Activated T-cell treated with anti-CD3 and anti-CD28 coated beads for 1 hour (primary cell): ENCODE data around the gene TACR1.

ENCODE experiments used
- DNase-seq: peaks from one replicate; pipeline ENCODE4 v3.0.0-alpha.2; 2020; ENCODE audit warnings: low read depth

The TACR1 gene

DNA sequence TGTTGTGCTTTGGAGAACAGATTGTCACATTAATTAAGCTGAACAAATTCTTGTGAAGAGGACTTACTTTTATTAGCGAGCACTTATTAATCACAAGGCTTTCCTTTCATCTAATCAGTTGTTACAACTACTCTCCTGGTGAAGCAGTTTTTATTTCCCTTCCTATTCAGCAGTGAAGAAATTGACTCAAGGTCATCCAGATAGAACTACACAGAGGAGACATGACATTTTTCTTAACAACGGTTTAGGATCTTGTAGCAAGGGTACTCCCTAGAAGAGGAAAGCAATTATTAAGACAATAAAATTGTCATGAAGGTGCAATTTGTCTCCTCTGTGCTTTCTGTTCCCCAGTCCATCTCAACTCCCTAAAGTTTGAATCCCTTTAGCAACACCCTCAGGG lies 179.5 kb downstream of the TACR1 start:
- DNase-seq: no peak

DNA sequence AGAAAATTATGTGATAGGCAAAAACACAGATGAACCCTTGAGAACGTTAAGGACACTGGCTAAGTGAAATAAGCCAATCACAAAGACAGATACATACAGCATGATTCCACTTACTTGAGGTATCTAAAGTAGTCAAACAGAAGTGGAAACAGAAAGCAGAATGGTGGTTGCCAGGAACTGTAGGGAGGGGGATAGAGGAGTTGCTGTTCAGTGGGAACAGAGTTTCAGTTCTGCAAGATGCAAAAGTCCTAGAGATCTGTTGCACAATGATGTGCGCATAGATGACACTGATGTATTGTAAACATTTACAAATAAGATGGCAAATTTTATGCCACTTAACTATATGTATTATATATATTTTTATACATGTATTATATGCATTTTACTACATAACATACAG lies 181.2 kb downstream of the TACR1 start:
- DNase-seq: no peak

DNA sequence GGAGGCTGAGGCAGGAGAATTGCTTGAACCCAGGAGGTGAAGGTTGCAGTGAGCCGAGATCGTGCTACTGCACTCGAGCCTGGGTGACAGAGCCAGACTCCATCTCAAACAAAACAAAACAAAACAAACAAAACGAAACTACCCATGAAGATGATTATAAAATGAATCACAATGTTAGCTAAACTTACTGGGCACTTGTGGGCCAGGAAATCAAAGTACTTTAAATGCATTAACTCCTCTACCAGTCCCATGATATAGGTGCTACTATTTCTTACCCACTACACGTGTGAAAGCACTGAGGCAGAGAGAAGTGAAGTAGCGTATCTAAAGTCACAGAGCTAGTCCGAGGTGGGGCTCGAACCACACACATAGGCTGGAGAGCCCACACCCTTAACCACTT lies 187.2 kb downstream of the TACR1 start:
- no peak for DNase-seq

DNA sequence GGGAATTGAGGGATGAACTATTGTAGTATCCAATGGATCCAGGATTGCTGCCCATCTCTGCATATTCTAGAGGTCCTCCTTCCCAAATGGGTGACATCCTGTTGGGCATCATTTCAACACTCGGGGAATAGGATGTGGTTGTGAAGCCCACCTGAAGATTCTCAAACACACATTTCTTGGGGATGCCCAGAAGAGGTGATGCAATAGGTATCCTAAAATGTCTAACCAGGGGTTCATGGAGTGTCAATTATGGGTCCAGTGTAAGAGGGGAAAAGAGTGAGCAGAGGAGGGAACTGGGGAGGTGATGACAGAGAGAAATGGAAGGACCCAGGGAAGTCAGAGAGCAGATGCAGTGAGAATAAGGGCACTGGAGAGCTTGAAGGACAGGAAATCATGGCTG lies 188.7 kb downstream of the TACR1 start:
- DNase-seq: no peak

DNA sequence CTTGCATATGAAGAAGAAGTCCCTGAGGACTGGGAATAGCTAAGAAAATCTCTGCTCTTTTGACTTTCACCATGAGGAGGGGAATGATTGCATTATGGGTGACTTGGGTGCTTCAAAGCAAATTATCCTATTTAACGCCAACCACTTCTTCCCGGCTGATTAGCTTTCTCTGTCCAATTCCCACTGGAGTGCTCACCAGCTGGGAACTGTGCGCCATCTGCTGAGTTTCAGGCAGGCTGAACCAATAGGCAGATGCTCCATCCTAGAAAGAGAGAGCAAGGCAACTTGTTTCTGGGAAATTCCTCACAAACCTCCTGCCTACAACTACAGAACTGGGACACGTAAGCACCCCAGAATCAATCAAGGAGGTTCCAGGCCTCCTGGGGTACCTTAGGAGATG lies 191.5 kb downstream of the TACR1 start:
- no peak for DNase-seq

DNA sequence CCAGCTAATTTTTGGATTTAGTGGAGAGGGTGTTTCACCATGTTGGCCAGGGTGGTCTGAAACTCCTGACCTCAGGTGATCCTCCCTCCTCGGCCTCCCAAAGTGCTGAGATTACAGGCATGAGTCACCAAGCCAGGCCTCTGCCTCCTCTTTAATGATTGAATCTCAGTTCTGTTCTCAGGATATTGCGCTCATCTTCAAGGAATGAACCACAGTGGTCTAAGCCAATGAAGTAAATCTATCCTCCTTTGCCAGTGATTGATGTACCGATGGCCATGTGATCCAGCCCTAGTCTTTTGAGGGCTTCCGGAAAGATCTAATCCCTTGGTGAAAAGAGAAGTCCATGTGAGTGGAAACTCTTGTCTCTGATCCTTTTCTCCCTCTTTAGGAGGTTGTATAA lies 192.3 kb downstream of the TACR1 start:
- DNase-seq: no peak

DNA sequence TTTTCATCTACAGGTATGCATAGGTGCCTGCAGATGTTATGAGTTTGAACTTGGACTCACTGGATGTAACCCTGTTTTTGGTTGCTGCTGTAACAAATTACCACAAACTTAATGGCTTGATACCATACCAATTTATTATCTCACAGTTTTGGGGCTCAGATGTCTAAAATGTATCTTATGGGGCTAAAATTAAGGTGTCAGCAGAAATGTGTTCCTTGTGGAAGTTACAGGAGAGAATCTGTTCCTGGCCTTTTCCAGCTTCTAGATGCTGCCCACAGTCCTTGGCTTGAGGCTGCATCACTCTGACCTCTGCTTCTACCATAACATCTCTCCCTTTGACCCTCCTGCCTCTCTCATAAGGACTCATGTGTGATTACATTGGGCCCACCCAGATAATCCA lies 193.3 kb downstream of the TACR1 start:
- DNase-seq: no peak

DNA sequence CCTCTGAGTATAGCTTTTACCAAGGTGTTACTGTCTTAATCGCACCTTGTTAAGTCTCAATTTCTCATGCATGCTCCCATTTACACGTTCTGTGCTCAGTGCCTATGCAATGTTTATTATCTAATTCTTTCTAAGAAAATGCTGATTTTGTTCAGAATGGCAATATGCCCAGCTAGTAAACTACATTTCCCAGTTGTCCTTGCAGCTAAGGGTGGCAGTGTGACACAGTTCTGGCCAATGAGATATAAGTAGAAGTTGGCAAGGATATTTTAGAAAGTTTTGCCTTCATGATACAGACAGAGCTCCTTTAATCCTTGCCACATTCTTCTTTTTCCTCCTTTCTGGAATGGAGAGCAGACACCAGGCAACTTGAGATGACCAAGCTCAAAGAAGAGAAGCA lies 195.5 kb downstream of the TACR1 start:
- no peak for DNase-seq

DNA sequence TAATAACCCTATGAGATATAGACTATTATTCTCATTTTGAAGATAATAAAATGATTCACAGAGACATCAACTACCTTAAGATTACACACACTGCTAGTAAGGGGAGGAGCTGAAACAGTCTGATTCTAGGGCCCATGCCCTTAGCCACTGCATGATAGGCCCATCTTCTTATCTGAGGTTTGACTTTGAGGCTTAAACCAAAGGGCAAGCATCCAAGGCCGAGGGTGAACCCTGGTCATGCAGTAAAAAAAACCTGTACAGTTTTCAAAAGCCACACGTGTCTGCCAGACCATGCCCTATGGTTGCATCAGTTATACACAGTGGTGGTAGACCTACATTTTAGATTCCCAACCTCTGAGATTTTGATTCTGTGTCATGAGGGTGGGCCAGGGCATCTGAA lies 196.0 kb downstream of the TACR1 start:
- no peak for DNase-seq

DNA sequence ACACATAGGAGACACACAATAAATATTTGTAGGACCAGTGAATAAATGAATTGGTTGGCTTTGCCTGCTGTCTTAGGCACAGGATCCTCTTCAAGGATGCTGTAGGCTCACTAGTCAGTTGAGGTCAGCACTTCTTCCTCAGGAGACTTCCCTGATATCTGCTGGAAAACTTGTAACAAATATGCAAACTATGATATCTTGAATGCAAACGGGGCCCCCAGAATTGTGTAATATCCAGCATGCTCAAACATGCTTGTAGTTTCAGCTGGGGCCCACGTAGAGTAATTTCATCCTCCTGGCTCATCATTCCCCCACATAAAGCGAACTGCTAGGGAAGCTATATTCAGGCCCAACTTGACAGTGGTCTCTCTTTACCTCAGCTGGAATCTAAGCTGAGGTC lies 197.3 kb downstream of the TACR1 start:
- no peak for DNase-seq

DNA sequence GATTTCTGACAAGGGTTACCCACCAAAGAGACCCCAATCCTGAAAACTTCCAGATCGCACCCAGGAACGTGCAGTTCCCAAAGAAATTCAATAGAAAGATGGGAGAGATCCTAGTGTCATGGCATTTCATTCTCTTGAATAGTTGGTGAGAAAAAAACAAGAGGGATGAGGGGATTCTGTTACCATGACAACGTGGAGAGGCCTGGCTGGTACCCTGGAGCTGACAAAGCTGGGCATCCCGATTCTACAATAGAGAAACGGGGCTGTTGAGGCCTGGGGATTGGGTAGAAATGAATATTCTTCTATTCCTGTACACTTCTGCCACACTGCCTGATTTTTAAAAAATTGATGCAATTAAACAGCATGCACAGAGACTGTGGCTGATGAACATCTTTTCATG lies 199.9 kb downstream of the TACR1 start:
- no peak for DNase-seq
